Vagina (tissue), 2 donors: Measurements from ENCODE around the gene NDRG2. TPM values are rescaled to one million over a fixed set of nuclear protein-coding genes. Genes with fewer than 3 reads are reported as not detected.
A peak's percentile ranks its signal among the peaks of the same experiment; 100 is the strongest.
"Not testable (repeated sequence)": the region's sequence is repeated elsewhere in the genome, so short reads cannot be mapped to it uniquely, and the experiment has no call there.

Source experiments
- DNase-seq, 2 donors: peaks; one replicate each; pipeline ENCODE4 v3.0.0-alpha.2; 2017; ENCODE audit errors: extremely low spot score in 2 of 2
- H3K27ac ChIP-seq: fragments of 200-600 bp; sonication (generic); one replicate; pipeline ENCODE4 v1.5.1; 2019
- H3K27me3 ChIP-seq: fragments of 200-600 bp; sonication (generic); one replicate; pipeline ENCODE4 v1.5.1; 2019
- H3K36me3 ChIP-seq, 2 donors: fragments of 200-600 bp; sonication (generic); one replicate each; pipeline ENCODE4 v1.5.1; 2017 to 2019
- H3K4me1 ChIP-seq: fragments of 200-600 bp; sonication (generic); one replicate; pipeline ENCODE4 v1.5.1; 2019
- H3K4me3 ChIP-seq, 2 donors: fragments of 200-600 bp; sonication (generic); 1 replicate in 1 of 2; 2 replicates in 1 of 2; pipeline ENCODE4 v1.5.1; 2016 to 2019
- H3K9me3 ChIP-seq: fragments of 200-600 bp; sonication (generic); one replicate; pipeline ENCODE4 v1.5.1; 2019
- CTCF ChIP-seq, 3 experiments: fragments of 450-650 bp in 2 of 3; fragments of 200-600 bp in 1 of 3; sonication (generic) in 1 of 3; IDR thresholded peaks; one replicate each; pipeline ENCODE4 v1.5.1; 2017 to 2019; ENCODE audit warnings: antibody characterized with exemption in 3 of 3, mild to moderate bottlenecking in 2 of 3, moderate library complexity in 2 of 3
- POLR2A ChIP-seq, 2 donors: fragments of 450-650 bp; IDR thresholded peaks; one replicate each; pipeline ENCODE4 v1.6.1; 2017; ENCODE audit warnings: antibody characterized with exemption in 2 of 2, mild to moderate bottlenecking in 2 of 2, moderate library complexity in 2 of 2
- POLR2AphosphoS5 ChIP-seq, 2 donors: sonication (generic); formaldehyde crosslinking; IDR thresholded peaks; one replicate each; pipeline ENCODE4 v1.9.0; 2017; ENCODE audit warnings: antibody characterized with exemption in 2 of 2, mild to moderate bottlenecking in 2 of 2, low read depth in 1 of 2; ENCODE audit not compliant: insufficient read depth in 1 of 2
- intact Hi-C: fragments of 100-400 bp; cut with DNase I; formaldehyde crosslinking; loops from one replicate; pipeline ENCODE4 v1.15.1; 2023
- total RNA-seq: library from RNA; depleted of rRNA; stranded (reverse); fragments of >200 nt; gene quantifications from one replicate; pipeline ENCODE4 v1.2.3, GENCODE V29; 2016

NDRG2 gene
- total RNA-seq, 1 donor from 2014 or later: 307 TPM

- no peak for TF ChIP-seq POLR2AphosphoS5 (IDR thresholded peaks at IDR 0.05; ENCODE audit: insufficient read depth in 1 of 2, low read depth in 1 of 2)
- TF ChIP-seq POLR2A (IDR thresholded peaks at IDR 0.05): no peak
- no peak for TF ChIP-seq CTCF (IDR thresholded peaks at IDR 0.05)
- Histone ChIP-seq H3K4me1 (peaks cover 38% of the 10 kb centered on the region), H3K27me3 (no peaks in the 10 kb centered on the region), H3K4me3 (no peak overlapping the region), H3K27ac (no peak overlapping the region), H3K9me3 (no peaks in the 10 kb centered on the region), H3K36me3 (no peaks in the 10 kb centered on the region)
- DNase-seq: no peak
- intact Hi-C loops: loop anchor here (5.0 kb wide), 1 partner anchor 41 kb away; no protein-coding TSS in a partner anchor
Measured at GRCh38 chr14:21043387-21043973, 18.6 kb upstream of the NDRG2 start.

- Histone ChIP-seq H3K27me3 (no peaks in the 10 kb centered on the region), H3K9me3 (no peaks in the 10 kb centered on the region), H3K4me3 (no peak overlapping the region), H3K36me3 (no peaks in the 10 kb centered on the region), H3K27ac (no peak overlapping the region), H3K4me1 (peaks cover 43% of the 10 kb centered on the region)
- TF ChIP-seq POLR2AphosphoS5 (IDR thresholded peaks at IDR 0.05; ENCODE audit: insufficient read depth in 1 of 2, low read depth in 1 of 2) (no peak), POLR2A (IDR thresholded peaks at IDR 0.05) (no peak), CTCF (IDR thresholded peaks at IDR 0.05) (no peak)
- intact Hi-C loops: loop anchor here (5.0 kb wide), 1 partner anchor 41 kb away; no protein-coding TSS in a partner anchor
- no peak for DNase-seq
Measured at GRCh38 chr14:21042918-21043317, 18.1 kb upstream of the NDRG2 start.

GRCh38 chr14:21041676-21042433, 17.0 kb upstream of the NDRG2 start, which contains the start of gene RNASE7:
RNASE7 (plus strand) TSS chr14:21042362; CDS start chr14:21042993, 631 bp downstream.
- no peaks in the 10 kb centered on the region for H3K27me3 ChIP-seq
- no peaks in the 10 kb centered on the region for H3K36me3 ChIP-seq
- H3K4me3 ChIP-seq: no peak within 1 kb of the TSS
- peak in 1 of 2 donors; percentile 77 for TF ChIP-seq POLR2AphosphoS5 (IDR thresholded peaks at IDR 0.05; ENCODE audit: insufficient read depth in 1 of 2, low read depth in 1 of 2)
- TF ChIP-seq CTCF (IDR thresholded peaks at IDR 0.05): no peak
- no peak for TF ChIP-seq POLR2A (IDR thresholded peaks at IDR 0.05)
- peaks cover 48% of the 10 kb centered on the region for H3K4me1 ChIP-seq
- H3K9me3 ChIP-seq: no peaks in the 10 kb centered on the region
- no peak for DNase-seq
- intact Hi-C loops: loop anchor here (2.0 to 5.0 kb wide), 2 partner anchors 27 to 40 kb away; no protein-coding TSS in a partner anchor
- H3K27ac ChIP-seq: peak within 1 kb of the TSS; percentile 31

- intact Hi-C loops: loop anchor here (2.0 to 5.0 kb wide), 2 partner anchors 26 to 39 kb away; no protein-coding TSS in a partner anchor
- DNase-seq, H3K9me3 ChIP-seq, H3K4me3 ChIP-seq, H3K27ac ChIP-seq, H3K27me3 ChIP-seq, H3K36me3 ChIP-seq: not testable (repeated sequence)
- peaks cover 48% of the 10 kb centered on the region for H3K4me1 ChIP-seq
Measured at GRCh38 chr14:21040941-21041340, 16.1 kb upstream of the NDRG2 start.

GRCh38 chr14:21040370-21040925, 15.6 kb upstream of the NDRG2 start:
- Histone ChIP-seq H3K4me3 (no peak overlapping the region), H3K27me3 (no peaks in the 10 kb centered on the region), H3K4me1 (peaks cover 48% of the 10 kb centered on the region), H3K27ac (peak overlapping the region; percentile 88), H3K36me3 (no peaks in the 10 kb centered on the region), H3K9me3 (no peaks in the 10 kb centered on the region)
- TF ChIP-seq POLR2A (IDR thresholded peaks at IDR 0.05): no peak
- TF ChIP-seq CTCF (IDR thresholded peaks at IDR 0.05): no peak
- TF ChIP-seq POLR2AphosphoS5 (IDR thresholded peaks at IDR 0.05; ENCODE audit: insufficient read depth in 1 of 2, low read depth in 1 of 2): no peak
- intact Hi-C loops: loop anchor here (2.0 to 5.0 kb wide), 2 partner anchors 26 to 38 kb away; no protein-coding TSS in a partner anchor
- DNase-seq: no peak
